ENCODE data around the gene GPR75. TPM values are rescaled to one million over a fixed set of nuclear protein-coding genes. Genes with fewer than 3 reads are reported as not detected.
"Not testable (repeated sequence)": the region's sequence is repeated elsewhere in the genome, so short reads cannot be mapped to it uniquely, and the experiment has no call there.

GPR75 gene
- total and polyA plus RNA-seq, 4 donors, result 0.71 to 2.8 (median 1.1) TPM

DNA sequence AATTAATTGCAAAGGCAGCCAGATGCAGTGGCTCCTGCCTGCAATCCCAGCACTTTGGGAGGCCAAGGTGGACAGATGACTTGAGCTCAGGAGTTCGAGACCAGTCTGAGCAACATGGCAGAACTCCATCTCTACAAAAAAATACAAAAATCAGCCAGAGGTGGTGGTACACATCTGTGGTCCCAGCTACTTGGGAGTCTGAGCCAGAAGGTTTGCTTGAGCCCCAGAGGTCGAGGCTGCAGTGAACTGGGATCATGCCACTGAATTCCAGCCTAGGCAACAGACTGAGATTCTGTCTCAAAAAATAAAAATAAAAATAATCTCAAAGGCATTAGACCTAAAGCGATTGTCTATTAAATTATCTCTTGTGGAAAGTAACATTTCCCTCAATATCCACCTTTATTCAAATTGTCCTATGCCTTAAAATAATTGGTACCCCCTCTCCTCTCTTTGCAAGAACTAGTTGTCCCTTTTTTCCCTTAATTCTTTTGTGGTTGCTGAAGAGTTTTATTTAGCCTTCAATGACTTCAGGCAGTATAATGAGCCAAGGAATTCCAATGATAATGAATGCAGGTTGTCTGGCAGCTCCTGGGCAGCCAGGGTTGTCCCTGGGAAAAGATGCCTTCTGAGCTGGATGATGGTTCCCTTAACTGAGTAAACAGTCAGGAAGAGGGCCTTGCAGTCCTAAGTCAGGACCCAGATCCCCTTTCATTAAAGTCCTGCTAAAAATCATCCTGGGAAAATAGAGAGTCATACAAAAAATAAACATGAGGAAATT is 32.2 kb downstream of the GPR75 start:
- peaks cover 0 to 17% (median 6%) of the 10 kb centered on the region in 5 donors for H3K4me1 ChIP-seq (ENCODE audit: control insufficient read depth in 5 of 5, insufficient read depth in 5 of 5, low read length in 5 of 5)
- no peak for TF ChIP-seq CTCF (IDR thresholded peaks at IDR 0.05; ENCODE audit: control extremely low read depth, extremely low read depth)
- H3K4me3 ChIP-seq, result no peak overlapping the region
- peaks cover 0 to 4% (median under 1%) of the 10 kb centered on the region in 4 donors for H3K36me3 ChIP-seq (ENCODE audit: control insufficient read depth in 4 of 4, insufficient read depth in 4 of 4, low read length in 4 of 4)
- DNase-seq (no peak), ATAC-seq (ENCODE audit: insufficient read depth, low FRiP score) (no peak)
- WGBS, 2 donors, result 88 to 97% methylated on average over 3 of the region's 3 CpGs
- no peaks in the 10 kb centered on the region for H3K9me3 ChIP-seq (ENCODE audit: control insufficient read depth in 4 of 4, insufficient read depth in 3 of 4, low read length in 3 of 4)
- no peak overlapping the region for H3K9ac ChIP-seq (ENCODE audit: insufficient read depth in 1 of 2, low read length in 2 of 2)
- H3K27ac ChIP-seq (ENCODE audit: low read depth in 1 of 2, low read length in 1 of 2), result no peak overlapping the region
- H3K27me3 ChIP-seq (ENCODE audit: control insufficient read depth in 3 of 3, insufficient read depth in 3 of 3, low read length in 2 of 3), result no peaks in the 10 kb centered on the region

- no peak overlapping the region for H3K27ac ChIP-seq (ENCODE audit: low read depth in 1 of 2, low read length in 1 of 2)
- peaks cover 0 to 4% (median under 1%) of the 10 kb centered on the region in 4 donors for H3K36me3 ChIP-seq (ENCODE audit: control insufficient read depth in 4 of 4, insufficient read depth in 4 of 4, low read length in 4 of 4)
- TF ChIP-seq CTCF (IDR thresholded peaks at IDR 0.05; ENCODE audit: control extremely low read depth, extremely low read depth), result no peak
- no peaks in the 10 kb centered on the region for H3K9me3 ChIP-seq (ENCODE audit: control insufficient read depth in 4 of 4, insufficient read depth in 3 of 4, low read length in 3 of 4)
- peak in 2 of 3 donors; percentile 21 to 32 for DNase-seq
- no peak overlapping the region for H3K9ac ChIP-seq (ENCODE audit: insufficient read depth in 1 of 2, low read length in 2 of 2)
- H3K4me1 ChIP-seq (ENCODE audit: control insufficient read depth in 5 of 5, insufficient read depth in 5 of 5, low read length in 5 of 5), result peaks cover 0 to 17% (median 6%) of the 10 kb centered on the region in 5 donors
- no peaks in the 10 kb centered on the region for H3K27me3 ChIP-seq (ENCODE audit: control insufficient read depth in 3 of 3, insufficient read depth in 3 of 3, low read length in 2 of 3)
- WGBS, 2 donors, result 66 to 72% methylated on average over 3 of the region's 3 CpGs
- ATAC-seq (ENCODE audit: insufficient read depth, low FRiP score), result no peak
- H3K4me3 ChIP-seq, result no peak overlapping the region
Measured at GRCh38 chr2:53826587-53827397, 33.0 kb downstream of the GPR75 start.

GRCh38 chr2:53826030-53826410 is 33.7 kb downstream of the GPR75 start:
- Histone ChIP-seq H3K36me3 (ENCODE audit: control insufficient read depth in 4 of 4, insufficient read depth in 4 of 4, low read length in 4 of 4) (no peaks in the 10 kb centered on the region), H3K27me3 (ENCODE audit: control insufficient read depth in 3 of 3, insufficient read depth in 3 of 3, low read length in 2 of 3) (no peaks in the 10 kb centered on the region), H3K9me3 (ENCODE audit: control insufficient read depth in 4 of 4, insufficient read depth in 3 of 4, low read length in 3 of 4) (no peaks in the 10 kb centered on the region), H3K9ac (ENCODE audit: insufficient read depth in 1 of 2, low read length in 2 of 2) (no peak overlapping the region), H3K4me3 (no peak overlapping the region), H3K27ac (ENCODE audit: low read depth in 1 of 2, low read length in 1 of 2) (no peak overlapping the region), H3K4me1 (ENCODE audit: control insufficient read depth in 5 of 5, insufficient read depth in 5 of 5, low read length in 5 of 5) (peaks cover 0 to 17% (median 6%) of the 10 kb centered on the region in 5 donors)
- ATAC-seq (ENCODE audit: insufficient read depth, low FRiP score) (no peak), DNase-seq (no peak)
- WGBS, 2 donors, result 71 to 88% methylated on average over 1 of the region's 1 CpG
- no peak for TF ChIP-seq CTCF (IDR thresholded peaks at IDR 0.05; ENCODE audit: control extremely low read depth, extremely low read depth)

DNA sequence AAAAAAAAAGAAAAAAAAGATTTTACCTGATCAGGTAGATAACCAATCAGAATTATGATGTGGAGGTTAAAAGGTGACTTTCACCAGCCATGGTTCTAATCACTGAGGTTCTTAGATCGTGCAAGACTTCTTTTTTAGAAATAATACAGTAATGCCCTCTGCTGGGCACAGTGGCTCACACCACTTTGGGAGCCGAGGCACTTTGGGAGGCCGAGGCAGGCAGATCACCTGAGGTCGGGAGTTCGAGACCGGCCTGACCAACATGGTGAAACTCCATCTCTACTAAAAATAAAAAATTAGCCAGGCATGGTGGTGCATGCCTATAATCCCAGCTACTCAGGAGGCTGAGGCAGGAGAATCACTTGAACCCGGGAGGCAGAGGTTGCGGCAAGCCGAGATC is 36.1 kb downstream of the GPR75 start:
- H3K27me3 ChIP-seq (ENCODE audit: control insufficient read depth in 3 of 3, insufficient read depth in 3 of 3, low read length in 2 of 3); H3K27ac ChIP-seq (ENCODE audit: low read depth in 1 of 2, low read length in 1 of 2); H3K9ac ChIP-seq (ENCODE audit: insufficient read depth in 1 of 2, low read length in 2 of 2); H3K9me3 ChIP-seq (ENCODE audit: control insufficient read depth in 4 of 4, insufficient read depth in 3 of 4, low read length in 3 of 4); ATAC-seq (ENCODE audit: insufficient read depth, low FRiP score); H3K4me3 ChIP-seq; DNase-seq: not testable (repeated sequence)
- peaks cover 0 to 12% (median 5%) of the 10 kb centered on the region in 4 donors for H3K36me3 ChIP-seq (ENCODE audit: control insufficient read depth in 4 of 4, insufficient read depth in 4 of 4, low read length in 4 of 4)
- WGBS, 2 donors, result 91 to 96% methylated on average over 9 of the region's 9 CpGs
- peaks cover 0 to 17% (median 6%) of the 10 kb centered on the region in 5 donors for H3K4me1 ChIP-seq (ENCODE audit: control insufficient read depth in 5 of 5, insufficient read depth in 5 of 5, low read length in 5 of 5)
